ENCODE measurements around the gene BCL7C. TPM values are rescaled to one million over a fixed set of nuclear protein-coding genes. Genes with fewer than 3 reads are reported as not detected.

BCL7C gene
- total RNA-seq, 1 experiment from 2014 or later: 28.2 TPM

DNA sequence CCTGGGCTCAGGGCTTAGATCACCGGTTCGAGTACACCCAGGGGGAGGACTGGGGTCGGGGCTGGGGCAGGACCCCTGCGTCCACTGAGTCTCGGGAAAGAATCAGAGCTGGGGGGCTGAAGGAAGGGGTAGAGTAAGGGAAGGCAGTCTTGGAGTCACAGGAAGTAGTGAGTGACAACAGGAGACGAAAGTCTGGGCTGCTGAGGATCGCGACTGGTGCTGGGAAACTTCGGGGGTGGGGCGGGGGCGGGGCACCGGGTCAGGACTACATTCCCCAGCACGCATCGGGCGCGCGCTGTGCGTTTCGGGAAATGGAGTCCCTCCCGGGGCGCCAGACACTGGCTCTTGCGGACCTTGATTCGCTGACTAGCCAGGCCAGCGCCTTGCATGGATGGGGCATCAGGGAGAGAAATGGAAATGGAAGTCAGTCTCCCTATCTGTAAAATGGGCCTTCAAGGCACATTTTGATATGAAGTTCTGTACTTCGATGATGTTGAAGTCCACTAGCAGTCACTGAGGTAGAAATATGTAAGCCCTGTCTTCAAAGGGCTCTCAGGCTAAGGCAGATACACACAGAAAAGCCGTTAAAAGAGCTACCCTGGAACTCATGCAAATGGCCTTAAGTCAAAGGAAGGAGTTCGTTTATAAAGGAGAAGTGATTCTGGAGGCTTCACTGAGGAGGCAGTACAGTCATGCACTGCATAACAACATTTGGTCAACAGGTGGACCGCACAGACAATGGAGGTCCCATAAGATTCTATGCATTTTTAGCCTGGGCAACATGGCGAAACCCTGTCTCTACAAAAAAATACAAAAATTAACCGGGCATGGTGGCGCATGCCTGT is 3.2 kb upstream of the BCL7C start:
- intact Hi-C loops (cut with micrococcal nuclease; ENCODE audit: unreplicated experiment): loop anchor here (2.0 kb wide), 1 partner anchor 52 kb away; no protein-coding TSS in a partner anchor
- TF ChIP-seq, protein P1, sequence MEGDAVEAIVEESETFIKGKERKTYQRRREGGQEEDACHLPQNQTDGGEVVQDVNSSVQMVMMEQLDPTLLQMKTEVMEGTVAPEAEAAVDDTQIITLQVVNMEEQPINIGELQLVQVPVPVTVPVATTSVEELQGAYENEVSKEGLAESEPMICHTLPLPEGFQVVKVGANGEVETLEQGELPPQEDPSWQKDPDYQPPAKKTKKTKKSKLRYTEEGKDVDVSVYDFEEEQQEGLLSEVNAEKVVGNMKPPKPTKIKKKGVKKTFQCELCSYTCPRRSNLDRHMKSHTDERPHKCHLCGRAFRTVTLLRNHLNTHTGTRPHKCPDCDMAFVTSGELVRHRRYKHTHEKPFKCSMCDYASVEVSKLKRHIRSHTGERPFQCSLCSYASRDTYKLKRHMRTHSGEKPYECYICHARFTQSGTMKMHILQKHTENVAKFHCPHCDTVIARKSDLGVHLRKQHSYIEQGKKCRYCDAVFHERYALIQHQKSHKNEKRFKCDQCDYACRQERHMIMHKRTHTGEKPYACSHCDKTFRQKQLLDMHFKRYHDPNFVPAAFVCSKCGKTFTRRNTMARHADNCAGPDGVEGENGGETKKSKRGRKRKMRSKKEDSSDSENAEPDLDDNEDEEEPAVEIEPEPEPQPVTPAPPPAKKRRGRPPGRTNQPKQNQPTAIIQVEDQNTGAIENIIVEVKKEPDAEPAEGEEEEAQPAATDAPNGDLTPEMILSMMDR (conservative IDR thresholded peaks at IDR 0.05; ENCODE audit: low read depth, low read length): no peak
- no peak for TF ChIP-seq EZH2 (IDR thresholded peaks at IDR 0.05; ENCODE audit: borderline replicate concordance, low read depth, low read length, poor library complexity, severe bottlenecking)
- Histone ChIP-seq H3K4me3 (ENCODE audit: low read depth, low read length, poor library complexity, severe bottlenecking) (peak overlapping the region; percentile 53), H3K4me1 (ENCODE audit: insufficient read depth, low read length, poor library complexity, severe bottlenecking) (peaks cover 16% of the 10 kb centered on the region), H3K36me3 (ENCODE audit: insufficient read depth, low read length, poor library complexity, severe bottlenecking) (no peaks in the 10 kb centered on the region), H3K27me3 (replicated peaks; ENCODE audit: insufficient read depth, low read depth, low read length, poor library complexity) (no peaks in the 10 kb centered on the region), H3K9me3 (ENCODE audit: low read depth, low read length, poor library complexity, severe bottlenecking) (no peaks in the 10 kb centered on the region), H3K27ac (ENCODE audit: low read depth, low read length, poor library complexity, severe bottlenecking) (peak overlapping the region; percentile 93)
- peak; percentile 96 for DNase-seq (ENCODE audit: low spot score)
- POLR2A ChIA-PET (ENCODE audit: low non-redundant PET): no interaction called here
- CTCF ChIA-PET: no interaction called here
- no TSS peak for BruUV-seq (replicated peaks)

DNA sequence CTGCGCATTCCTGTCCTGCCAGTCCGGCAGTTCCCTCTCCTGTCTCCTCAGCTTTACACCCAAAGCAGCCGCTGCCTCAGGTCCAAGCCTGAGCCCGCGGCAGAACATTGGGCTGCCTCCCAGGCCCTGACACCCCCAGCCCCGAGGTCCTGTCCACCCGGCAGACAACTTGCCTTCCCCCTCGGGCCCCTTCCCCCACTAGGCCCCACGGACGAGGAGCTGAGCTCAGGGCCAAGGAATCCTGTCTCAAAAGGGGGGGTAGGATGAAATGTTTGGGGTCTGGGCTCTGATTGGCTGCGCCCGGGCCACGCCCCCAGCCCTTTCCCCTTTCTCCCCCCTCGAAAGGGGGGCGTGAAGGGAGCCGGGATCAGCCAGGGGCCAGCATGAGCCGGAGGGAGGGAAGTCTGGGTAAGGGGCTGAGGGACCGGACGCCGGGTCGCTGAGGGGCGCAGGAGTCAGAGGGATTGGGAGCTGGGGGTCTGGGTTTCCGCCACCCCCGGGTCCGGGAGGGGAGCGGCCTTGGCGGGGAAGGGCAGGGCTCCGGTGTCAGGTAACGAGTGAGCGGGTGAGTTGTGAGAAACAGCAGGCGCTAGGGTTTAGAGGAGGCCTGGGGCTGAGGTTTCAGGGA is 2.5 kb upstream of the BCL7C start, which contains the start of gene CTF1:
Gene CTF1 (plus strand): TSS at position 354 of the 628 bp plus-strand sequence. CDS start 30 bp downstream, at position 384.
- CTCF ChIA-PET: no interaction called here
- Histone ChIP-seq H3K9me3 (ENCODE audit: low read depth, low read length, poor library complexity, severe bottlenecking) (no peaks in the 10 kb centered on the region), H3K4me3 (ENCODE audit: low read depth, low read length, poor library complexity, severe bottlenecking) (peak within 1 kb of the TSS; percentile 53), H3K27ac (ENCODE audit: low read depth, low read length, poor library complexity, severe bottlenecking) (peak within 1 kb of the TSS; percentile 93), H3K27me3 (replicated peaks; ENCODE audit: insufficient read depth, low read depth, low read length, poor library complexity) (no peaks in the 10 kb centered on the region), H3K4me1 (ENCODE audit: insufficient read depth, low read length, poor library complexity, severe bottlenecking) (peaks cover 16% of the 10 kb centered on the region), H3K36me3 (ENCODE audit: insufficient read depth, low read length, poor library complexity, severe bottlenecking) (peaks cover 6% of the 10 kb centered on the region)
- intact Hi-C loops (cut with micrococcal nuclease; ENCODE audit: unreplicated experiment): loop anchor here (2.0 kb wide), 1 partner anchor 52 kb away; no protein-coding TSS in a partner anchor
- TF ChIP-seq, protein P1 (conservative IDR thresholded peaks at IDR 0.05; ENCODE audit: low read depth, low read length): no peak
- no peak for TF ChIP-seq EZH2 (IDR thresholded peaks at IDR 0.05; ENCODE audit: borderline replicate concordance, low read depth, low read length, poor library complexity, severe bottlenecking)
- DNase-seq (ENCODE audit: low spot score): peak; percentile 71
- BruUV-seq (replicated peaks): no TSS peak
- POLR2A ChIA-PET (ENCODE audit: low non-redundant PET): no interaction called here

DNA sequence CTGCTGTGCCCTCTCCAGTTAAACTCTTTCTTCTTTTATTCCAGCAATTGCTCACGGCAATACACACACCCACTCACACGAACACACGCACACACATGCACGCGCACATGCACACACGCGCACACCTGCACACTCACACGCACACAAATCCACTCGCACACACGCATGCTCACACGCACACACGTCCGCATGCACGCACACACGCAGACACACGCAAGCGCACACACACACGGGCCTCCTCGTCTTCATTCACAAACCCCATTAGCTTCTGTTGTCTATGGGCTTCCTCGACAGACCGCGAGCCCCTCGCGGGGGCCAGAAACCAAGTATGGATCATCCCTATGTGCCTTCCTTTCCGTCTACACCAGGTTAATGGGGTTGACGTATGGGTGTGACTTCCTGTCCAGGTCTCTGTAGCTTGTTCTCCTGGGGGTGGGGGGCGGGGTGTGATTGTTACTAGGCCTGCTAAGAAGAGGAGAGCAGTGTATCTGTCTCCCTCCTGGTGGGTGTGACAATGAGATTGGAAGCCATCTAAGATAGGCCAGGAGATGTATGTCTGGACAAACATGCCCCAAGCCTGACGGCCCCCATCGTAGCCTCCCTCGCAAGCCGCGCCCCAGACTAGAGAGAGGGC is 1.9 kb upstream of the BCL7C start:
- H3K9me3 ChIP-seq (ENCODE audit: low read depth, low read length, poor library complexity, severe bottlenecking): no peaks in the 10 kb centered on the region
- POLR2A ChIA-PET (ENCODE audit: low non-redundant PET): no interaction called here
- no peak for DNase-seq (ENCODE audit: low spot score)

More for the DNA sequence above, 1.9 kb upstream of the BCL7C start:
- CTCF ChIA-PET: no interaction called here
- Histone ChIP-seq H3K27ac (ENCODE audit: low read depth, low read length, poor library complexity, severe bottlenecking) (peak overlapping the region; percentile 93), H3K4me3 (ENCODE audit: low read depth, low read length, poor library complexity, severe bottlenecking) (no peak overlapping the region), H3K4me1 (ENCODE audit: insufficient read depth, low read length, poor library complexity, severe bottlenecking) (peaks cover 16% of the 10 kb centered on the region), H3K36me3 (ENCODE audit: insufficient read depth, low read length, poor library complexity, severe bottlenecking) (peaks cover 9% of the 10 kb centered on the region), H3K27me3 (replicated peaks; ENCODE audit: insufficient read depth, low read depth, low read length, poor library complexity) (no peaks in the 10 kb centered on the region)
- intact Hi-C loops (cut with micrococcal nuclease; ENCODE audit: unreplicated experiment): loop anchor here (2.0 kb wide), 1 partner anchor 51 kb away; no protein-coding TSS in a partner anchor
- no TSS peak for BruUV-seq (replicated peaks)
- no peak for TF ChIP-seq EZH2 (IDR thresholded peaks at IDR 0.05; ENCODE audit: borderline replicate concordance, low read depth, low read length, poor library complexity, severe bottlenecking)
- TF ChIP-seq, protein P1 (conservative IDR thresholded peaks at IDR 0.05; ENCODE audit: low read depth, low read length): no peak
